ENCODE results near the gene HENMT1. TPM values are rescaled to one million over a fixed set of nuclear protein-coding genes. Genes with fewer than 3 reads are reported as not detected.
"Not testable (repeated sequence)": the region's sequence is repeated elsewhere in the genome, so short reads cannot be mapped to it uniquely, and the experiment has no call there.

HENMT1 gene
- total RNA-seq, 2 experiments from 2014 or later = 26.7 to 27.3 TPM

GRCh38 chr1:108667422-108667821 lies 6.5 kb upstream of the HENMT1 start:
- POLR2A ChIA-PET = interaction anchor here (1.4 kb wide), 1 partner anchor 15 kb away, joined by 3 read pairs; no protein-coding TSS in a partner anchor
- peaks cover 24% of the 10 kb centered on the region for H3K4me1 Mint-ChIP-seq

GRCh38 chr1:108665771-108666170 lies 4.9 kb upstream of the HENMT1 start:
- POLR2A ChIA-PET = interaction anchor here (7.2 kb wide), 1 partner anchor 27 kb away, joined by 182 read pairs; the partner anchor contains the start of gene PRPF38B
- no peak for DNase-seq
- Mint-ChIP-seq H3K9me3 (peaks cover 2% of the 10 kb centered on the region), H3K27me3 (no peaks in the 10 kb centered on the region), H3K4me3 (no peak overlapping the region), H3K27ac (no peak overlapping the region), H3K4me1 (peaks cover 30% of the 10 kb centered on the region), H3K36me3 (ENCODE audit: low read depth) (no peaks in the 10 kb centered on the region)
- CTCF ChIA-PET = no interaction called here

More at GRCh38 chr1:108667422-108667821, 6.5 kb upstream of the HENMT1 start:
- H3K36me3 Mint-ChIP-seq (ENCODE audit: low read depth); H3K27me3 Mint-ChIP-seq; H3K27ac Mint-ChIP-seq; DNase-seq; H3K4me3 Mint-ChIP-seq; H3K9me3 Mint-ChIP-seq; CTCF ChIA-PET: not testable (repeated sequence)

GRCh38 chr1:108665067-108665466 lies 4.2 kb upstream of the HENMT1 start:
- Mint-ChIP-seq H3K9me3 (peaks cover 2% of the 10 kb centered on the region), H3K36me3 (ENCODE audit: low read depth) (no peaks in the 10 kb centered on the region), H3K4me3 (no peak overlapping the region), H3K27ac (no peak overlapping the region), H3K4me1 (peaks cover 33% of the 10 kb centered on the region), H3K27me3 (no peaks in the 10 kb centered on the region)
- ChIA-PET POLR2A (interaction anchor here (7.2 kb wide), 1 partner anchor 28 kb away, joined by 182 read pairs; the partner anchor contains the start of gene PRPF38B), CTCF (interaction anchor here (7.1 kb wide), 1 partner anchor 19 kb away, joined by 100 read pairs; no protein-coding TSS in a partner anchor)
- no peak for DNase-seq

- Mint-ChIP-seq H3K27ac (no peak overlapping the region), H3K9me3 (peaks cover 2% of the 10 kb centered on the region), H3K4me1 (peaks cover 35% of the 10 kb centered on the region), H3K27me3 (no peaks in the 10 kb centered on the region), H3K4me3 (no peak overlapping the region), H3K36me3 (ENCODE audit: low read depth) (peaks cover 4% of the 10 kb centered on the region)
- POLR2A ChIA-PET = interaction anchor here (7.2 kb wide), 1 partner anchor 29 kb away, joined by 182 read pairs; the partner anchor contains the start of gene PRPF38B
- CTCF ChIA-PET = interaction anchor here (7.1 kb wide), 1 partner anchor 18 kb away, joined by 100 read pairs; no protein-coding TSS in a partner anchor
- no peak for DNase-seq
Measured at GRCh38 chr1:108664481-108664880, 3.6 kb upstream of the HENMT1 start.

- POLR2A ChIA-PET = interaction anchor here (1.0 to 7.2 kb wide), 3 partner anchors 9 to 30 kb away, joined by 3 to 182 read pairs (median 20); partner anchors contain the start of gene PRPF38B
- Mint-ChIP-seq H3K27ac (no peak overlapping the region), H3K4me3 (peak overlapping the region; percentile 23), H3K4me1 (peaks cover 35% of the 10 kb centered on the region), H3K9me3 (peaks cover 2% of the 10 kb centered on the region), H3K36me3 (ENCODE audit: low read depth) (peaks cover 5% of the 10 kb centered on the region), H3K27me3 (no peaks in the 10 kb centered on the region)
- DNase-seq = no peak
- CTCF ChIA-PET = interaction anchor here (7.1 kb wide), 1 partner anchor 17 kb away, joined by 100 read pairs; no protein-coding TSS in a partner anchor
Measured at GRCh38 chr1:108663074-108663473, 2.2 kb upstream of the HENMT1 start.

GRCh38 chr1:108657356-108658080 lies 3.4 kb downstream of the HENMT1 start:
- Mint-ChIP-seq H3K36me3 (ENCODE audit: low read depth) (peaks cover 40% of the 10 kb centered on the region), H3K9me3 (no peaks in the 10 kb centered on the region), H3K27me3 (no peaks in the 10 kb centered on the region), H3K4me3 (no peak overlapping the region), H3K27ac (no peak overlapping the region), H3K4me1 (peaks cover 50% of the 10 kb centered on the region)
- DNase-seq = no peak
- ChIA-PET CTCF (no interaction called here), POLR2A (interaction anchor here (0.7 to 2.4 kb wide), 4 partner anchors 9 to 34 kb away, joined by 3 to 13 read pairs (median 6); partner anchors contain the start of gene PRPF38B)

- Mint-ChIP-seq H3K4me3 (no peak overlapping the region), H3K4me1 (peaks cover 30% of the 10 kb centered on the region), H3K27me3 (no peaks in the 10 kb centered on the region), H3K9me3 (no peaks in the 10 kb centered on the region), H3K27ac (no peak overlapping the region), H3K36me3 (ENCODE audit: low read depth) (peaks cover 72% of the 10 kb centered on the region)
- ChIA-PET CTCF (no interaction called here), POLR2A (no interaction called here)
- DNase-seq = no peak
Measured at GRCh38 chr1:108653431-108654105, 7.3 kb downstream of the HENMT1 start.

GRCh38 chr1:108646648-108647269 lies 14.1 kb downstream of the HENMT1 start:
- Mint-ChIP-seq H3K36me3 (ENCODE audit: low read depth) (peaks cover 54% of the 10 kb centered on the region), H3K27ac (peak overlapping the region; percentile 98), H3K27me3 (no peaks in the 10 kb centered on the region), H3K9me3 (no peaks in the 10 kb centered on the region), H3K4me3 (peak overlapping the region; percentile 65), H3K4me1 (peaks cover 68% of the 10 kb centered on the region)
- ChIA-PET POLR2A (interaction anchor here (0.6 to 6.2 kb wide), 20 partner anchors 10 to 1692 kb away, joined by 3 to 338 read pairs (median 4); partner anchors contain the start of genes CLCC1, EEIG2, HENMT1 and PRPF38B), CTCF (interaction anchor here (0.6 to 7.5 kb wide), 12 partner anchors 9 to 446 kb away, joined by 3 to 105 read pairs (median 5); partner anchors contain the start of genes EEIG2, HENMT1, PRPF38B and SLC25A24)
- peak; percentile 88 for DNase-seq

- ChIA-PET POLR2A (interaction anchor here (0.5 to 6.2 kb wide), 17 partner anchors 10 to 558 kb away, joined by 3 to 338 read pairs (median 4); partner anchors contain the start of genes CLCC1, EEIG2, HENMT1 and PRPF38B), CTCF (interaction anchor here (0.6 to 7.5 kb wide), 10 partner anchors 10 to 445 kb away, joined by 3 to 105 read pairs (median 6); partner anchors contain the start of genes EEIG2, HENMT1, PRPF38B and SLC25A24)
- Mint-ChIP-seq H3K9me3 (no peaks in the 10 kb centered on the region), H3K27me3 (no peaks in the 10 kb centered on the region), H3K27ac (peak overlapping the region; percentile 98), H3K4me3 (peak overlapping the region; percentile 65), H3K4me1 (peaks cover 70% of the 10 kb centered on the region), H3K36me3 (ENCODE audit: low read depth) (peaks cover 50% of the 10 kb centered on the region)
- DNase-seq = no peak
Measured at GRCh38 chr1:108646265-108646647, 14.6 kb downstream of the HENMT1 start.

GRCh38 chr1:108645564-108646184 lies 15.2 kb downstream of the HENMT1 start:
- peaks cover 70% of the 10 kb centered on the region for H3K4me1 Mint-ChIP-seq
- DNase-seq = no peak
- CTCF ChIA-PET = interaction anchor here (0.6 to 7.5 kb wide), 11 partner anchors 16 to 865 kb away, joined by 3 to 105 read pairs (median 8); partner anchors contain the start of genes EEIG2, HENMT1, PRPF38B and SLC25A24
- H3K9me3 Mint-ChIP-seq = no peaks in the 10 kb centered on the region
- POLR2A ChIA-PET = interaction anchor here (0.5 to 6.2 kb wide), 17 partner anchors 12 to 557 kb away, joined by 3 to 338 read pairs (median 6); partner anchors contain the start of genes EEIG2, HENMT1, PRPF38B and SLC25A24
- H3K27me3 Mint-ChIP-seq = no peaks in the 10 kb centered on the region
- H3K36me3 Mint-ChIP-seq (ENCODE audit: low read depth) = peaks cover 44% of the 10 kb centered on the region
- peak overlapping the region; percentile 98 for H3K27ac Mint-ChIP-seq
- peak overlapping the region; percentile 65 for H3K4me3 Mint-ChIP-seq

GRCh38 chr1:108644984-108645383 lies 15.9 kb downstream of the HENMT1 start:
- ChIA-PET CTCF (interaction anchor here (0.7 to 7.5 kb wide), 11 partner anchors 17 to 865 kb away, joined by 3 to 105 read pairs (median 5); partner anchors contain the start of genes EEIG2, HENMT1, PRPF38B and SLC25A24), POLR2A (interaction anchor here (0.9 to 6.2 kb wide), 12 partner anchors 12 to 445 kb away, joined by 3 to 338 read pairs (median 10); partner anchors contain the start of genes EEIG2, HENMT1, PRPF38B and SLC25A24)
- Mint-ChIP-seq H3K27me3 (no peaks in the 10 kb centered on the region), H3K4me1 (peaks cover 76% of the 10 kb centered on the region), H3K36me3 (ENCODE audit: low read depth) (peaks cover 42% of the 10 kb centered on the region), H3K9me3 (no peaks in the 10 kb centered on the region), H3K4me3 (peak overlapping the region; percentile 65), H3K27ac (peak overlapping the region; percentile 98)
- DNase-seq = peak; percentile 67

Data from activated CD4-positive, alpha-beta memory T cell treated with anti-CD3 and anti-CD28 coated beads, Interleukin-2, amount 10 ng/mL, durations not matched to agents 7 days and 5 days (primary cell).